Smooth muscle cell (in vitro differentiated cells): ENCODE measurements around the gene CYP46A1. TPM values are rescaled to one million over a fixed set of nuclear protein-coding genes. Genes with fewer than 3 reads are reported as not detected.

Experiments
- DNase-seq: peaks from one replicate; lab custom pipeline; 2025; ENCODE audit not compliant: unreplicated experiment; lab: John Stamatoyannopoulos, UW
- H2AFZ ChIP-seq: fragments of 200-600 bp; sonication (generic); 2 replicates; pipeline ENCODE4 v1.6.0; 2016; ENCODE audit warnings: antibody characterized with exemption, low read depth, mild to moderate bottlenecking
- H3F3A ChIP-seq: fragments of 200-600 bp; sonication (generic); 2 replicates; pipeline ENCODE4 v1.6.0; 2017; ENCODE audit warnings: antibody characterized with exemption, low read depth
- H3K27ac ChIP-seq: fragments of 200-600 bp; sonication (generic); 2 replicates; pipeline ENCODE4 v1.5.1; 2016; ENCODE audit warnings: low read depth, mild to moderate bottlenecking
- H3K27me3 ChIP-seq: fragments of 200-600 bp; sonication (generic); 2 replicates; pipeline ENCODE4 v1.6.1; 2016; ENCODE audit warnings: low read depth, mild to moderate bottlenecking
- H3K36me3 ChIP-seq: fragments of 200-600 bp; sonication (generic); 2 replicates; pipeline ENCODE4 v1.5.1; 2016; ENCODE audit warnings: low read depth
- H3K4me1 ChIP-seq: fragments of 200-600 bp; sonication (generic); 2 replicates; pipeline ENCODE4 v1.5.1; 2016; ENCODE audit warnings: low read depth
- H3K4me2 ChIP-seq: fragments of 200-600 bp; sonication (generic); 2 replicates; pipeline ENCODE4 v1.6.0; 2016; ENCODE audit warnings: mild to moderate bottlenecking
- H3K4me3 ChIP-seq: fragments of 200-600 bp; sonication (generic); 2 replicates; pipeline ENCODE4 v1.5.1; 2016; ENCODE audit warnings: mild to moderate bottlenecking
- H3K79me2 ChIP-seq: fragments of 200-600 bp; sonication (generic); 2 replicates; pipeline ENCODE4 v1.6.0; 2016; ENCODE audit warnings: low read depth, mild to moderate bottlenecking
- H3K9ac ChIP-seq: fragments of 200-600 bp; sonication (generic); 2 replicates; pipeline ENCODE4 v1.6.0; 2016; ENCODE audit warnings: low read depth
- H3K9me3 ChIP-seq: fragments of 200-600 bp; sonication (generic); replicated peaks from 2 replicates; pipeline ENCODE4 v1.5.1; 2016; ENCODE audit warnings: low read depth
- H4K20me1 ChIP-seq: fragments of 200-600 bp; sonication (generic); 2 replicates; pipeline ENCODE4 v1.6.0; 2016; ENCODE audit warnings: low read depth
- CTCF ChIP-seq: fragments of 200-600 bp; sonication (generic); IDR thresholded peaks from 2 replicates; pipeline ENCODE4 v1.5.1; 2017; ENCODE audit warnings: borderline replicate concordance, mild to moderate bottlenecking, antibody characterized with exemption; ENCODE audit not compliant: insufficient read depth, poor library complexity, severe bottlenecking
- WGBS: methylation state at CpG from one replicate; pipeline ENCODE4 v1.1.7; 2016; ENCODE audit warnings: low lambda C conversion rate; 5-methylcytosine and 5-hydroxymethylcytosine counted together
- polyA plus RNA-seq: library from polyadenylated mRNA; unstranded; fragments of >200 nt; fragmentation: Nextera tagmentation; extraction: Ambion mirVana; gene quantifications from 2 replicates; pipeline ENCODE4 v1.2.1, GENCODE V29; 2016
- total RNA-seq: library from RNA; depleted of rRNA; stranded (reverse); fragments of >200 nt; gene quantifications from 2 replicates; pipeline ENCODE4 v1.2.3, GENCODE V29; 2014

The CYP46A1 gene
- total and polyA plus RNA-seq, 2 experiments from 2014 or later, result 0.63 to 1.0 TPM

DNA sequence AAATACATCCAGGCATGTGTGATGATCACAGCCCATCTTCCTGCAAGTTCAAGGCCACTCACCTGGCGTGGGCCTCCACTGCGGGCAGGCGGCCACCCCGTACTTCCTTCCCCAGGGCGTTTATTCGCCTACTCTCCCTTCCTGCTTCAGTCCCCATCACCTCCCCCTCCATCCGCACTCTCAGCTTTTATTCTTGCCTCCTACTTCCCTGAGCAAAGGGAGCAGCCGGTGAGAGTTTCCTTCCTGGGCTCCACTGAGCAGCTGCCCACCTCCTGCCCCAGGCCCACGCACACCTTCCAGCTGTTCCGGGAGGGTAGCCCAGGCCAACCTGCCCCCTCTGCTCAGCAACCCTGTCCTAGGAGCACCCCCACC lies 4.1 kb downstream of the CYP46A1 start:
- Histone ChIP-seq H3K4me2 (no peak overlapping the region), H3K4me3 (no peak overlapping the region), H3F3A (no peaks in the 10 kb centered on the region), H4K20me1 (no peaks in the 10 kb centered on the region), H3K4me1 (peaks cover 3% of the 10 kb centered on the region), H3K9me3 (no peaks in the 10 kb centered on the region), H3K79me2 (no peaks in the 10 kb centered on the region), H3K36me3 (no peaks in the 10 kb centered on the region), H3K27me3 (peaks cover 21% of the 10 kb centered on the region), H2AFZ (no peak overlapping the region), H3K9ac (no peak overlapping the region), H3K27ac (no peak overlapping the region)
- WGBS, result 78% methylated on average over 10 of the region's 10 CpGs
- no peak for TF ChIP-seq CTCF
- no peak for DNase-seq

GRCh38 chr14:99688629-99689028 lies 4.5 kb downstream of the CYP46A1 start:
- no peaks in the 10 kb centered on the region for H3K79me2 ChIP-seq
- H2AFZ ChIP-seq, result no peak overlapping the region
- no peak for TF ChIP-seq CTCF
- no peak overlapping the region for H3K9ac ChIP-seq
- WGBS, result 92% methylated on average over 11 of the region's 11 CpGs
- H3K27me3 ChIP-seq, result peaks cover 21% of the 10 kb centered on the region
- no peaks in the 10 kb centered on the region for H3K36me3 ChIP-seq
- no peak overlapping the region for H3K4me2 ChIP-seq
- no peak for DNase-seq
- H3K4me1 ChIP-seq, result peaks cover 3% of the 10 kb centered on the region
- no peak overlapping the region for H3K27ac ChIP-seq
- H3F3A ChIP-seq, result no peaks in the 10 kb centered on the region
- H3K9me3 ChIP-seq, result no peaks in the 10 kb centered on the region
- H3K4me3 ChIP-seq, result no peak overlapping the region
- no peaks in the 10 kb centered on the region for H4K20me1 ChIP-seq

GRCh38 chr14:99689266-99690236 lies 5.5 kb downstream of the CYP46A1 start:
- Histone ChIP-seq H3K4me2 (no peak overlapping the region), H3K9ac (no peak overlapping the region), H4K20me1 (no peaks in the 10 kb centered on the region), H3F3A (no peaks in the 10 kb centered on the region), H3K79me2 (no peaks in the 10 kb centered on the region), H3K9me3 (no peaks in the 10 kb centered on the region), H3K4me1 (peaks cover 3% of the 10 kb centered on the region), H3K27me3 (peaks cover 21% of the 10 kb centered on the region), H3K27ac (no peak overlapping the region), H2AFZ (no peak overlapping the region), H3K36me3 (no peaks in the 10 kb centered on the region), H3K4me3 (no peak overlapping the region)
- no peak for TF ChIP-seq CTCF
- DNase-seq, result no peak
- 91% methylated on average over 11 of the region's 11 CpGs for WGBS
